IPS DF 19.7 (cell line): ENCODE results near the gene BIRC5.
"Not testable (repeated sequence)": the region's sequence is repeated elsewhere in the genome, so short reads cannot be mapped to it uniquely, and the experiment has no call there.

Experiments used
- DNase-seq: peaks from one replicate; pipeline ENCODE4 v3.0.0-alpha.2; 2013; ENCODE audit warnings: low read depth, low spot score

BIRC5 gene

DNA sequence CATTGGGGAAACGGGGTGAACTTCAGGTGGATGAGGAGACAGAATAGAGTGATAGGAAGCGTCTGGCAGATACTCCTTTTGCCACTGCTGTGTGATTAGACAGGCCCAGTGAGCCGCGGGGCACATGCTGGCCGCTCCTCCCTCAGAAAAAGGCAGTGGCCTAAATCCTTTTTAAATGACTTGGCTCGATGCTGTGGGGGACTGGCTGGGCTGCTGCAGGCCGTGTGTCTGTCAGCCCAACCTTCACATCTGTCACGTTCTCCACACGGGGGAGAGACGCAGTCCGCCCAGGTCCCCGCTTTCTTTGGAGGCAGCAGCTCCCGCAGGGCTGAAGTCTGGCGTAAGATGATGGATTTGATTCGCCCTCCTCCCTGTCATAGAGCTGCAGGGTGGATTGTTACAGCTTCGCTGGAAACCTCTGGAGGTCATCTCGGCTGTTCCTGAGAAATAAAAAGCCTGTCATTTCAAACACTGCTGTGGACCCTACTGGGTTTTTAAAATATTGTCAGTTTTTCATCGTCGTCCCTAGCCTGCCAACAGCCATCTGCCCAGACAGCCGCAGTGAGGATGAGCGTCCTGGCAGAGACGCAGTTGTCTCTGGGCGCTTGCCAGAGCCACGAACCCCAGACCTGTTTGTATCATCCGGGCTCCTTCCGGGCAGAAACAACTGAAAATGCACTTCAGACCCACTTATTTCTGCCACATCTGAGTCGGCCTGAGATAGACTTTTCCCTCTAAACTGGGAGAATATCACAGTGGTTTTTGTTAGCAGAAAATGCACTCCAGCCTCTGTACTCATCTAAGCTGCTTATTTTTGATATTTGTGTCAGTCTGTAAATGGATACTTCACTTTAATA, 10.4 kb downstream of the BIRC5 start:
- DNase-seq, result no peak

DNA sequence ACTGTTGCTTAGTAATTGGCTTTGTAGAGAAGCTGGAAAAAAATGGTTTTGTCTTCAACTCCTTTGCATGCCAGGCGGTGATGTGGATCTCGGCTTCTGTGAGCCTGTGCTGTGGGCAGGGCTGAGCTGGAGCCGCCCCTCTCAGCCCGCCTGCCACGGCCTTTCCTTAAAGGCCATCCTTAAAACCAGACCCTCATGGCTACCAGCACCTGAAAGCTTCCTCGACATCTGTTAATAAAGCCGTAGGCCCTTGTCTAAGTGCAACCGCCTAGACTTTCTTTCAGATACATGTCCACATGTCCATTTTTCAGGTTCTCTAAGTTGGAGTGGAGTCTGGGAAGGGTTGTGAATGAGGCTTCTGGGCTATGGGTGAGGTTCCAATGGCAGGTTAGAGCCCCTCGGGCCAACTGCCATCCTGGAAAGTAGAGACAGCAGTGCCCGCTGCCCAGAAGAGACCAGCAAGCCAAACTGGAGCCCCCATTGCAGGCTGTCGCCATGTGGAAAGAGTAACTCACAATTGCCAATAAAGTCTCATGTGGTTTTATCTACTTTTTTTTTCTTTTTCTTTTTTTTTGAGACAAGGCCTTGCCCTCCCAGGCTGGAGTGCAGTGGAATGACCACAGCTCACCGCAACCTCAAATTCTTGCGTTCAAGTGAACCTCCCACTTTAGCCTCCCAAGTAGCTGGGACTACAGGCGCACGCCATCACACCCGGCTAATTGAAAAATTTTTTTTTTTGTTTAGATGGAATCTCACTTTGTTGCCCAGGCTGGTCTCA, 11.2 kb downstream of the BIRC5 start:
- no peak for DNase-seq

DNA sequence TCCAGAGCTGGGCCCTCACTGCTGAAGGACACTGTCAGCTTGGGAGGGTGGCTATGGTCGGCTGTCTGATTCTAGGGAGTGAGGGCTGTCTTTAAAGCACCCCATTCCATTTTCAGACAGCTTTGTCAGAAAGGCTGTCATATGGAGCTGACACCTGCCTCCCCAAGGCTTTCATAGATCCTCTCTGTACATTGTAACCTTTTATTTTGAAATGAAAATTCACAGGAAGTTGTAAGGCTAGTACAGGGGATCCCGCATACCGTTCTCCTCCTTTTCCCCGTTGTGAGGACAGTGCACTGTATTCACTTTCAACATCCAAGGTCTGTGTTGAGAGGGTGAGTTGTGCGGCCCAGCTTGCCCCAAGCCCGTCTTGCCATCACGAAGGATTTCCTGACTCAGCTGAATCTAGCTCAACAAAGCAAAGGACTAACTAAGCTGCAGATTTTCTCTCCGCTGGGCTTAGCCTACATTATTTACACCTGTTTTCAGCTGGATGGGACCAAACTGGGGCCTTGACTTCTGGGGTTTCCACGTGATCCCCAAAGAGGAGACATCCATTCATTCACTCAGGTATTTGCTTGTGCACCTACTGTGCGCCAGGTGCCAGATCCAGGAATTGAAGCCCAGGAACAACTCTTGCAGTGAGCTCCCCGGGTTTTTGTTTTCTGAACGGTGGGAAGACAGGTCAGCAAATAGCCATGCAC, 12.2 kb downstream of the BIRC5 start:
- no peak for DNase-seq

DNA sequence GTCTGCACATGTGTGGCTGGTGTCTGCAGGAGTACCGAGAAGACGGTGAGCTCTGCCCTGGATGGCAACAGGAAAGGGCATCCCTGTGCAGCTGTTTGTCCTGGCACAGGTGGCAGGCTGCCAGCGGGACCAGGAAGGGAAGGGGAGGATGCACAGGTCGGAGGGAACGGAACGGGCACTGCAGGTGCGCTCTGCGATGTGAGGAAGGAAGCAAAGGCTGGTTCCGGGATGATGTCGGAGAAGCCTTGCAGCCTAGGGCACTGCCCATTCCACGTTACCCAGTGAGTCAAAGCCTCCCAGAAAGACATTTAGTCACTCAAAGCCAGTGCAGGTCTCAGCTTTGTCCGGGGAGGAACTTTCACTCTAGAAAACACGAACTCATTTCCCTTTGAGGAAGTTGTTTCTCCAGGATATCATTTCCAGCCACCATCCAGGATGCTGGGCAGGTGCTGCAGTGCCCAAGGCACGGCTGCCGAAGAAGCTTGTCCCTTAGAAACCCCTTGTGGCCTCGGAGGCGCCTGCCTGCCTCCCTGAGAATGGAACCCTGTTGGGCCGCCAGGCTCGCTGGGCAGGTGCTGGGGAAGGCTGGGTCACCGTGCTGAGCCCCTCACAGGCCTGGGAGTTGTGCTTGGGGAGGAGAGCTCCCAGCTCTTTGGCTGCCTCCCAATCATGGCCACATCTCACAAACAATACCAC, 12.9 kb downstream of the BIRC5 start:
- no peak for DNase-seq

DNA sequence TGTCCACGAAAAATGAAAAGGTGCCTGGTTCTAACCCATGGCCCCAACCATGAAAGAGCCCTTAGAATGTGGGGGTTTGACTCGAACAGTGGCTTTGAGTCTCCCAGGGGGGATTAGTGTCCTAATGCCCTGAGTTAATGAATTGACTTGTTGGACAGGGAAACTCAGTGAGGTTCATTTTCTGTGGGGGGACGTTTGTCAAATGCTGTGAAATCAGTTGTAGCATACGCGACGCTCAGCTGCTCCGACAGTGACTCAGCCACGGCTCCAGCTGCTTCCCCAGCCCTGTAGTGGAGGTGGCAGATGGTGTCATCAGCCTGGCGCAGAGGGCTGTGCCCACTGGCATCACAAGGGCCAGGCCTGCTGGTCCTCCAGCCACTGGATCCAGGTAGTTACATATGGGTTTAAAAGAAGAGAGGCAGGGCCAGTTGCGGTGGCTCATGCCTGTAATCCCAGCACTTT, 13.4 kb downstream of the BIRC5 start:
- no peak for DNase-seq

DNA sequence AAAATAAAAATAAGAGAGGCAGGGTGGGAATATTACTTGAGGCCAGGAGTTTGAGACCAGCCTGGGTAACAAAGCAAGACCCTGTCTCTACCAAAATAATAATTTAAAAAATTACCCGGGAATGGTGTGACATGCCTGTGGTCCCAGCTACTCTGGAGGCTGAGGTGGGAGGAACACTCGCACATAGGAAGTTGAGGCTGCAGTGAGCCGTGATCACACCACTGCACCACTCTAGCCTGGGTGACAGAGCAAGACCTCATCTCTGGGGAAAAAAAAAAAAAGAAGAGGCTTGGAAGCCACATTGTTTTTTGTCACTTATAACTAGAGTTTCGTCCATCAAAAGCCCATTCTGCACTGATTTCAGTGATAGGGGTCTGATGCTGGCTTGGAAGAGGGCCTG, 14.1 kb downstream of the BIRC5 start:
- no peak for DNase-seq

DNA sequence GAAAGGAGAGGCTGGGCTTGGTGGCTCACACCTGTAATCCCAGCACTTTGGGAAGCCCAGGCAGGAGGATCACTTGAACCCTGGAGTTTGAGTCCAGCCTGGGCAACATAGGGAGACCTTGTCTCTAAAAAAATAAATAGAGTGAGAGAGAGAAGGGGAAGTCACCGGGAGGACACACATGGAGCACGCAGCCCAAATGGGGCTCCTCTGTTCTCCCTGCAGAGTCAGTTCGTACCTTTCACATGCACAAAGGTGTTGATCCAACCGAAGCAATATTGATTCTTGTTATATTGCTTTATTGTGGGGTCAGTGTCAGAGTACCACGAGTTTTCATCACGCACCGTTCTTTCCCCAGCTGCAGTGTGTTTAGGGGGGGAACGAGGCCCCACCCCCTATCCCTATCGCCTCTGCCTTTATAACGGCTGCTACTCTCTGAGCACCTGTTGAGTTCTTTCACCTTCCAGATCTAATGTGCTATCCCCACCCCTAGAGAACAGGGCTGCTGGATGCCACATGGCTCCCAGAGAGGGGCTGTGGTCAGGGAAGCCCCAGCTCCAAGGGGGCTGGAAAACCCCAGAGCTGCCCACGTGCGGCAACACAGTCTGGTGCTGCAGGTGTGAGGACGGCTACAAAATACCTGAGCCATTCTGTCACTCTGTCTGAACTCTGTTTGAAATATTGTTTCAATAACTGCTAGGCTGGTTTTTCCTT, 16.4 kb downstream of the BIRC5 start:
- DNase-seq, result no peak

DNA sequence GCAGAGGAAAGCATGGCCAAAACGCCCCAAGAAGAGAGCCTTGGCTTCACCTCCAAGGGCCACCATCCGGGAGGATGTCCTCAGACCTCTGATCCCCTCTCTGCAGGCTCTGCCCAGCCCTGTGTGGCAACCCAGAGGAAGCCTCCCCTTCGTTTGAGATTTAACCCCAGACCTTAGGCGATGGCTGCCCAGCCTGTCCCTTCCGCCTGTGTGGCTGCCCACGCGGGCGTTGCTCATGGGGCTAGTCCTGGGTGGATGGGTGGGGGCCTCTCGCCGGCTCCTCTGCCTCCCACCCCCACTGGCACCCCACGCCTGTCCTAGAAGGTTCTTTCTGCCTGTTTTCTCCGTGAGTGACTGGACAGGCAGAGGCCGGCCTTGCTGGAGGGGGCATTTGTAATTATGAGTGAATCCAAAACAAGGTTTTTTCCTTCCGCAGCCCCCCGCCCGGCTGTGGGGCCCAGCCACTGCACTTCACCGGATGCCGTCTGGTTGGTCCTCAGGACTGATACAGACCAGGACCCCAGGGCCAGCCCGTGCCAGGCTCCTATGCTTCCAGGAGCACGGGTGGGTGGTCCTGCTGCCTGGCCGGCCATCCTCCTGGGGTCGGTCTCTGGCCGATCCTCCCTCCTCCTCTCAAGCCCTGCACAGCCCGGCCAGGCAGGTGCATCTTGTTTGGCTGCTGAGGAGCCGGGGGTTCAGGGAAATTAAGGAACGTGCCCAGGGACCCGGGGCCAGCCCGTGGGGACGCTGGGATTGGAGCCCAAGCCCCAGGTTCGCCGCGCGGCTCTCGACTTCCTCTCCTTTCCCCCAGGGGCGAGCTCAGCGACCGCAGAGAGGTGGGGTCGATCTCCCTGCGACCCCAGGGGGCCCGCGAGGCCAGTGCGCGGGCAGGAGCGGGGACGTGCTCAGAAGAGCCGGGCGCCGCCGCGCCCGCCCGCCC, 17.2 kb downstream of the BIRC5 start, which contains the start of gene TMEM235:
Gene TMEM235 (plus strand): TSS at position 636 of the 940 bp plus-strand sequence. CDS start 393 bp downstream, outside the sequence.
- DNase-seq, result no peak

DNA sequence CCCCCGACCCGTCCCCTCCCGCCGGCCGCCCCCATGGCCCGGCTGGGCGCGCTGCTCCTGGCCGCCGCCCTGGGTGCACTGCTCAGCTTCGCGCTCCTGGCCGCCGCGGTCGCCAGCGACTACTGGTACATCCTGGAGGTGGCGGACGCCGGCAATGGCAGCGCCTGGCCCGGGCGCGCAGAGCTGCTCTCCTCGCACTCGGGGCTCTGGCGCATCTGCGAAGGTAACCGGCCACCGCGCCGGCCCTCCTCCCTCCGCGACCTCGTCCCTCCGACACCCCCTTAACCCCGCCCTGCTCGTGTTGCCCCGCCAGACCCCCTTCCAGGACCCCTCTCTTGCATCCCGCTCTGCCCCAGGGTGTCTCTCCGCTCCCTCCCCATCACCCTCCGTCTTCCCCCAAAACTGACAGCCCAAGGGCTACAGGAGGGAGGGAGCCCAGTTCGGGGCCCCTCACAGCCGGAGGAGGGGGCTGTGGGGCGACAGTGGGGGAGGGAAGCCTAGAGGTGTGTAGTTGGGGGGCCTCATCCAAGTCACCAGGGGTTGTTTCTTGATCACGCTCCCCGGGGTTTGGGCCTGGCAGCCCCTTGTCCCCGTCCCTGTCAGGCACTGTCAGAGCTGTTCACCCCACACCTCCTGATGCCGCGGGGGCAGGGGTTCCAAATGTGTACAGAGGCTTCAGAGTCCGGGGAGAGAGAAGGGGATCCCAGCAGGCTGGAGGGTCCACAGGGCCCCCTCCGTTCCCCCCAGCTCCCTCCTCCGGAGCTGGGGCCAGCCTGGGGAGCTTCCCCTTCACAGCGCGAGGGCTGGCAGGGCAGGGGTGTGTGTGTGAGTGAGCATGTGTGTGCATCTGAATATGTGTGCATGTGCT, 18.2 kb downstream of the BIRC5 start:
- no peak for DNase-seq

DNA sequence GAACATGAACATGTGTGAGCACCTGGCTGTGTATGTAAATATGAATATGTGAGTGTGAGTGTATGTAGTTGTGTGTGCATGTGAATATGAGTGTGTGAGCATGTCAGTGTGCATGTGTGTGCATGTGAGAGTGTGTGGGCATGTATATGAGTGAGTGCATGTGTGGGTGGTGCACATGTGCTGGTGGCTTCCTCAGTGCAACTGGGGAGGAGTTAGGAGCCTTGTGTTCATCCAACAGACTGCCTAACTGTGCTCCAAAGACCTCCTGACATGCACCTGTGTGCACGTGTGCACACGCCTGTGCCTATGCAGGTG, 18.8 kb downstream of the BIRC5 start:
- DNase-seq, result no peak

DNA sequence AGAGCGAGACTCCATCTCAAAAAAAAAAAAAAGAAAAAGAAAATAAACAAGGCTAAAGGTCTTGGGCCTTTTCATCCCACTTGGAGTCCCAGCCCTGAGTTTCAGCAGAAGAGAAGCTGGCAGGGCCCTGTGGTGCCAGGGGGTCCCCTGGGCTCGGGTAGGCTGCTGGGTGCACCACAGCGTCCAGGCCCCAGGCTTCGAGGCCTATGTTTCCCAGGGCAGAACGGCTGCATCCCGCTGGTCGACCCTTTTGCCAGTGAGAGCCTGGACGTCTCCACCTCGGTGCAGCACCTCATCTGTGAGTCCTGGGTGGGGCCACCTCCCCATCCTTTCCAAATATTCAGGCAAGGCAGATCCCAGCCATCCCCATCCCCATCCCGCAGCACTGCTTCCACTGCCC, 19.6 kb downstream of the BIRC5 start:
- DNase-seq, result no peak

DNA sequence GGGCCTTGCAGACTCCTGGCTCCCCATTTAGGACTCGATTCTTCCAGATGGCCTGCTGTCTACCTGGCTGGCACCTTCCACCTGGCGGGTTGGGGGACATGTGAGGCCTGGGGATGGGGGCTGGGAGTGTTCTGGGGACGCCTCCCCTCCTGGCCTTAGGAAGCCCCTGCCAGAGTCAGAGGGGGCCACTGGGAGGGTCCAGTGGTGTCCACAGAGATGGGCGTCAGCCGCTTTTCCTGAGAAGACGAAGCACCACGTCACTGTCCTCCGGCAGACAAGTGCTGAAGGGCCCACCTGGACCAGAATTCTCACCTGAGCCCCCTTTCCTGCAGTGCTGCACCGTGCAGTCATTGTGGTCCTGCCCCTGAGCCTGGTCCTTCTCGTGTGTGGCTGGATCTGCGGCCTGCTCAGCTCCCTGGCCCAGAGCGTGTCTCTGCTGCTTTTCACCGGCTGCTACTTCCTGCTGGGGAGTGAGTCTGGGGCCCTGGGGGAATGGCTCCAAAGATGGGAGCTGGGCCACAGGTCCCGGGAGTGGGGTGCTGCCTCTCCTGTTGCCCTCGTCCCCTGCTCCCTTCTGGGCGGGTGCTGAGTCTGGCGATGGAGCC, 20.3 kb downstream of the BIRC5 start:
- DNase-seq, result no peak

DNA sequence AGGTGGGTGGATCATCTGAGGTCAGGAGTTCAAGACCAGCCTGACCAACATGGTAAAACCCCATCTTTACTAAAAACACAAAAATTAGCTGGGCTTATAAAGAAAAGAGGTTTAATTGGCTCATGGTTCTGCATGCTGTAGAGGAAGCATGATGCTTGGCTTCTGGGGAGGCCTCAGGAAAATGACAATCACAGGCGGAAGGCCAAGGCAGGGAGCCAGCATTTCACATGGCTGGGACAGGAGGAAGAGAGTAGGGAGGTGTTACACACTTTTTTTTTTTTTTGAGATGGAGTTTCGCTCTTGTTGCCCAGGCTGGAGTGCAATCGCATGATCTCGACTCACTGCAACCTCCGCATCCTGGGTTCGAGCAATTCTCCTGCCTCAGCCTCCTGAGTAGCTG, 21.0 kb downstream of the BIRC5 start:
- not testable (repeated sequence) for DNase-seq

DNA sequence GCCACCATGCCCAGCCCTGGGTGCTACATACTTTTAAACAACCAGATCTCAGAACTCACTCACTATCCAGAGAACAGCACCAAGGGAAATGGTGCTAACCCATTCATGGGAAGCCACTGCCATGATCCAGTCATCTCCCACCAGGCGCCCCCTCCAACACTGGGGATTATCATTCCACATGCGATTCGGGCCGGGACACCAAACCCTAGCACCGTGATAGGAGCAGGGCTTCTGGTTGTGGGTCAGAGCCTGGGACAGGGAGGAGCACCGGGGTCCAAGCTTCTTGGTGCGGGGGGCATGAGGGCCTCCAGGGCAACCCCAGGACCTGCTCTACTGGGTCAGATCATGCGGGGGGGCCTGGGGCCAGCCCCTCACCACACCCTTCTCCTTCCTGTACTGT, 21.8 kb downstream of the BIRC5 start:
- DNase-seq, result no peak

DNA sequence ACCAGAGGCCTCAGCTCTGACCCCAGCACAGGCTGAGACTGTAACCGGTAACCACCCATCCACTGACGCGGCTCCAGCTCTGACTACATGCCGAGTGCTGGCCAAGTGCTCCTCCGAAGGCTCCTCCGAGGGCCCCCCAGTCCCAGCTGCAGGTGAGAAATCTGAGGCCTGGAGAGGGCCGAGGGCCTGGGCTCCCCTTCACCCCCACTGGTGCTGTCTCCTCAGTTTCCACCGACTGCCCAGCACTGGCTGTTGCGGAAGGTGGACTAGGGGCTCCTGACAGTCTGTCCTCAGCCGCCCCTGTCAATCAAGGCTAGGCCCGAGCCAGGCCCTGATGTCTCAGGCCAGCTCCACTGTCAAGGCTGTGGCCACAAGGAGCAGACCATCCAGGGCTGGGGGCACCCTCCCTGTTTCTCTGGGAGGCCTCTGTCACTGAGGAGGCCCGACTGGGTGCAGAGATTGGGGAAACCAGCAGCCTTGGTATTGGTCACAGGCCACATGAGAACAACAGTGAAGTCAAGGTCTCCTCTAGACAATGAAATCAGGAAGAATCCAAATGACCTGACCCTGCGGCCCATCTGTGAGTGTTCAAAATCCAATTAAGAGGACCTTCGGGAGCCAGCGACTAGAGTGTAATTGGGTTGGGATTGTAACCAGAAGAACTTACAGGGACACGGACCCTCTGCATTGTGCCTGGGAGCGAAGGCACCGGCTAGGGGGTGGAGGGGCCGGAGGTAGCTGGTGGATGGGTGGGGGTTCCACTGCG, 22.5 kb downstream of the BIRC5 start:
- DNase-seq, result no peak

DNA sequence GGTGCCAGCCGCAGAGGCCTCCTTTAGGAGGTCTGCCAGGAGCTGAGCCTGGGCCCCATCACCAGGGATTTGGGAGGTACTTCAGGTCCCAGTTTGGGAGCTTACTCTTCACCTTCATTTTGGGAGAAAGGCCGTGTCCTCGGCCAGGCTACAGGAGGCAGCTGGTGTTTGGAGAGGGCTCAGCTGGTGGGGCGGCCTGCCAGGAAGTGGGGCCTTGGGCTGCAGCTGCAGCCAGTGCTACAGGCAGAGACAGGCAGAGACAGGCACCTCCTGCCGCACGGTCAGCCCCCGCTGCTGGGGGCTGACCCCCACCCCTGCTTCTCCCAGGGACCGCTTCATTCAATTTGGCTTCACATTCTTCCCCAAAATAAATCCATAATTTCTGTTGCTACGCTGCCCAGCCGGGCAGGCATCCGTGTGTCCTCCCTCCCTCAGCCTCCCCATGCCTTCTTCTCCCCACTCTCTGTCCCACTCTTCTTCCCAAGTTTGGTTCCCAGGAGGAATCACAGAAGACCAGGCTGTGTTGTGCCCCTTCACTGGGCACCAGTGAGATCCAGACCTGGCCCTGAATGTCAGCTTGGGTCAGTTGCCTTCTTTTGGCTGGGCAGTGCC, 23.5 kb downstream of the BIRC5 start:
- DNase-seq, result no peak

DNA sequence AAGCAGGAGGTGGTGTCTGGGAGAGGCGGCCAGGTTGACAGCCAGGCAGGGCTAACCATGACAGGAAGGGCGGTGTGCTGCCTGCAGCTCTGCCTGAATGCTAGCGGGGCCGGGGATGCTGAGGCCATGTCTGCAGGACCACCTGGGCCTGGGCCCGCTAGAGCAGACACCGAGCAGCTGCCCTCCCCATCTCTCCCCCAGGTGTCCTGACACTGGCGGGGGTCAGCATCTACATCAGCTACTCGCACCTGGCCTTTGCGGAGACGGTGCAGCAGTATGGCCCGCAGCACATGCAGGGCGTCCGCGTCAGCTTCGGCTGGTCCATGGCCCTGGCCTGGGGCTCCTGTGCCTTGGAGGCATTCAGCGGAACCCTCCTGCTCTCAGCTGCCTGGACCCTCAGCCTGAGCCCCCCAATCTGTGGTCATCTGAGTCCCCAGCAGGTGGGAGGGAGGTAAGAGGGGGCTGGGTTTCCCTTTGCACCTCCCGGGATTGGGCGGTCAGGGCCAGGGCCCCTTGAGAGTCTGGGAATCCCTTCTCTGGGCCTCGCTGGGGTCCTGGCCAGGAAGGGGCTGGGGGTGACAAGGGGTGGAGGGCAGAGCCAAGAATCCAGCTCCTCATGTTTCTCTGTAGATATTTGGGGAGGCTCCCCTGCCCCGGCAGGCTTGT, 24.9 kb downstream of the BIRC5 start:
- DNase-seq, result no peak
